Tracheal epithelial cell (primary cell): ENCODE results near the gene SNX25. TPM values are rescaled to one million over a fixed set of nuclear protein-coding genes. Genes with fewer than 3 reads are reported as not detected.

Experiments
- total RNA-seq: library from RNA; depleted of rRNA; stranded (reverse); fragments of >200 nt; gene quantifications from 2 replicates; pipeline ENCODE4 v1.2.1, GENCODE V29; 2014

The SNX25 gene
- 21.5 and 27.0 TPM in 2 replicates for total RNA-seq

GRCh38 chr4:185209031-185209851 is at the start of gene SNX25:
SNX25 (plus strand) TSS chr4:185209598; CDS start chr4:185209827, 229 bp downstream.

GRCh38 chr4:185203486-185204237 is 5.7 kb upstream of the SNX25 start, which contains the start of gene CFAP97:
CFAP97 (minus strand) TSS chr4:185204000; CDS start chr4:185191196, 12,804 bp downstream.

GRCh38 chr4:185395238-185395955 is 186.0 kb downstream of the SNX25 start, which contains the start of gene LRP2BP:
LRP2BP (minus strand) TSS chr4:185395924; CDS start chr4:185378186, 17,738 bp downstream.

GRCh38 chr4:185396724-185397385 is 187.5 kb downstream of the SNX25 start, which contains the start of gene ANKRD37:
ANKRD37 (plus strand) TSS chr4:185396841; CDS start chr4:185396924, 83 bp downstream.

Other genes with a start within 250 kb of the SNX25 start
- not detected in 2 replicates for gene HELT, start 191.1 kb upstream of the SNX25 start, total RNA-seq
- 15.9 and 18.3 TPM in 2 replicates for gene SLC25A4, start 66.3 kb upstream of the SNX25 start, total RNA-seq
- 34.0 and 43.3 TPM in 2 replicates for gene CFAP97, start 5.6 kb upstream of the SNX25 start, total RNA-seq
- gene LRP2BP, start 186.3 kb downstream of the SNX25 start, total RNA-seq: 0.48 and 0.85 TPM in 2 replicates
- 10.7 and 43.4 TPM in 2 replicates for gene ANKRD37, start 187.2 kb downstream of the SNX25 start, total RNA-seq
- 23.9 and 28.6 TPM in 2 replicates for gene UFSP2, start 216.4 kb downstream of the SNX25 start, total RNA-seq